ENCODE measurements around the gene CCT6A. TPM values are rescaled to one million over a fixed set of nuclear protein-coding genes. Genes with fewer than 3 reads are reported as not detected.
"Not testable (repeated sequence)": the region's sequence is repeated elsewhere in the genome, so short reads cannot be mapped to it uniquely, and the experiment has no call there.

The CCT6A gene
- total RNA-seq, 6 experiments from 2014 or later: 164 to 197 (median 180) TPM

DNA sequence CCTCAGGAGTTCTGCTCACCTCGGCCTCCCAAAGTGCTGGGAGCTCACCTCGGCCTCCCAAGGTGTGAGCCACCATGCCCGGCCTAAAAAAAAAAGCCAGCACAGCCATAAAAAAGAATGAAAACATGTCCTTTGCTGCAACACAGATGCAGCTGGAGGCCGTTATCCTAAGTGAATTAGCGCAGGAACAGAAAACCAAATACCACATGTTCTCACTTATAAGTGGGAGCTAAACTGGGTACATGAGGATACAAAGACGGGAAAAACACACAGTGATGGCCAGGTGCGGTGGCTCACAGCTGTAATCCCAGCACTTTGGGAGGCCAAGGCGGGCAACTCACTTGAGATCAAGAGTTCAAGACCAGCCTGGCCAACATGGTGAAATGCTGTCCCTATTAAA lies 21.2 kb upstream of the CCT6A start:
- H3K27ac Mint-ChIP-seq: no peak overlapping the region
- H3K4me1 Mint-ChIP-seq (ENCODE audit: low read depth): peaks cover 23% of the 10 kb centered on the region
- H3K4me3 Mint-ChIP-seq: no peak overlapping the region
- no peaks in the 10 kb centered on the region for H3K27me3 Mint-ChIP-seq (ENCODE audit: insufficient read depth)
- no peaks in the 10 kb centered on the region for H3K9me3 Mint-ChIP-seq
- TF ChIP-seq, protein P1, sequence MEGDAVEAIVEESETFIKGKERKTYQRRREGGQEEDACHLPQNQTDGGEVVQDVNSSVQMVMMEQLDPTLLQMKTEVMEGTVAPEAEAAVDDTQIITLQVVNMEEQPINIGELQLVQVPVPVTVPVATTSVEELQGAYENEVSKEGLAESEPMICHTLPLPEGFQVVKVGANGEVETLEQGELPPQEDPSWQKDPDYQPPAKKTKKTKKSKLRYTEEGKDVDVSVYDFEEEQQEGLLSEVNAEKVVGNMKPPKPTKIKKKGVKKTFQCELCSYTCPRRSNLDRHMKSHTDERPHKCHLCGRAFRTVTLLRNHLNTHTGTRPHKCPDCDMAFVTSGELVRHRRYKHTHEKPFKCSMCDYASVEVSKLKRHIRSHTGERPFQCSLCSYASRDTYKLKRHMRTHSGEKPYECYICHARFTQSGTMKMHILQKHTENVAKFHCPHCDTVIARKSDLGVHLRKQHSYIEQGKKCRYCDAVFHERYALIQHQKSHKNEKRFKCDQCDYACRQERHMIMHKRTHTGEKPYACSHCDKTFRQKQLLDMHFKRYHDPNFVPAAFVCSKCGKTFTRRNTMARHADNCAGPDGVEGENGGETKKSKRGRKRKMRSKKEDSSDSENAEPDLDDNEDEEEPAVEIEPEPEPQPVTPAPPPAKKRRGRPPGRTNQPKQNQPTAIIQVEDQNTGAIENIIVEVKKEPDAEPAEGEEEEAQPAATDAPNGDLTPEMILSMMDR (IDR thresholded peaks at IDR 0.05): no peak
- peaks cover 10% of the 10 kb centered on the region; the same call in 1 of the 2 replicates for H3K36me3 Mint-ChIP-seq (ENCODE audit: low read depth)
- no peak for DNase-seq

DNA sequence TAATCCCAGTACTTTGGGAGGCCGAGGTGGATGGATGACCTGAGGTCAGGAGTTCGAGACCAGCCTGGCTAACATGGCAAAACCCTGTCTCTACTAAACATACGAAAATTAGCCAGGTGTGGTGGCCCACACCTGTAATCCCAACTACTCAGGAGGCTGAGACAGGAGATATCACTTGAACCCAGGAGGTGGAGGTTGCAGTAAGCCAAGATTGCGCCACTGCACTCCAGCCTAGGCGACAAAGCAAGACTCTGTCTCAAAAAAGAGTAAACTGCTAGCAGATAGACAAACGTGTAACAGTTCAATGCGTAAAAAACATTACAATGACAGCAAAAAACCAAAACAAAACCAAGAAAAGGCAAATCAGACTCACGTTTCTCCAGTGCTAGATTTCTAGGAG lies 20.0 kb upstream of the CCT6A start:
- not testable (repeated sequence) for H3K9me3 Mint-ChIP-seq; H3K27ac Mint-ChIP-seq; H3K27me3 Mint-ChIP-seq (ENCODE audit: insufficient read depth); H3K4me3 Mint-ChIP-seq; DNase-seq; H3K36me3 Mint-ChIP-seq (ENCODE audit: low read depth)
- peaks cover 23% of the 10 kb centered on the region for H3K4me1 Mint-ChIP-seq (ENCODE audit: low read depth)

DNA sequence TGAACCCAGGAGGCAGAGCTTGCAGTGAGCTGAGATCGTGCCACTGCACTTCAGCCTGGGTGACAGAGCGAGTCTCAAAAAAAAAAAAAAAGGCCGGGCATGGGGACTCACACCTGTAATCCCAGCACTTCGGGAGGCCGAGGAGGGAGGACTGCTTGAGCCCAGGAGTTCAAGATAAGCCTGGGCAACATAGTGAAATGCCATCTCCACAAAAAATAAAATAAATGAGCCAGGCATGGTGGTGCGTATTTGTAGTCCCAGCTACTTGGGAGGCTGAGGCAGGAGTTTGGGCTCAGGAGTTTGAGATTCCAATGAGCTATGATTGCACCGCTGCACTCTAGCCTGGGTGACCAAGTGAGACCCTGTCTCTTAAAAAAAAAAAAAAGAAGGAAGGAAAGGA lies 19.0 kb upstream of the CCT6A start:
- H3K4me1 Mint-ChIP-seq (ENCODE audit: low read depth): peaks cover 23% of the 10 kb centered on the region
- H3K4me3 Mint-ChIP-seq; H3K36me3 Mint-ChIP-seq (ENCODE audit: low read depth); DNase-seq; H3K27me3 Mint-ChIP-seq (ENCODE audit: insufficient read depth); H3K9me3 Mint-ChIP-seq; H3K27ac Mint-ChIP-seq: not testable (repeated sequence)

DNA sequence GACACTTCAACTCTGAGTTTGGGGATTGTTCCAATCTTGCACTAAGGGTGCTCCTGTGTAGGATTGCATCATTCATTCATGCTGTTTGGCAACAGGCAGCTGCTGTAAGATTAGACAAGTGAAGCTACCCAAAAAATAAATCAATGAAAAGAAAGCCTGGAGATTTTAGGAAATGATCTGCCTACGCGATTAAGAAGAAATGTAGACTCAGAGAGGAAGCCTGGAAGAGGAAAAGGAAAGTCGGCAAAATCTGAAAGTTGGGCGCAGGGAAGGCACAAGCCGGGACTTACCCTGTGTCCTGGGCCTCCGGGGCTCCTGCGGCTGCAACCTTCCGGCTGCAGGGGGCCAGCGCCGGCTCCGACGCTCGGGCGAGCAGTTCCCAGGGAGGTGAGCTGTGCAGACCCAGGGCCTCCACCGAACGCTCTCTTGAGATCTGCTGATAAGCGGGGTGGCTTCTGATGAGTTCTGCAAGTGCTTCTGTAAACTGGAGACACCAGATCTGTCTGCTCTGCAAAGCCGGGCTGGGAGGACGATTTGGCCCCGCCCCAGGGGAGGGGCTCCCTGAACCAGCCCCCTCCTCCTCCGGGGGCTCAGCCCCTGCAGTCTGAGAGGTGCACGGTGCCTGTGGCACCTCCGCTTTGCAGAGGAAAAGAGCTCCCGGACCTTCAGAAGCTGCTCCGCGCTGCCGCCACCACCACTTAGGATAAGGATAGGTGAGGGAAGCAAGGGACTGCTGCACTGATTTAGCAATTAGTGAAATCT lies 17.7 kb upstream of the CCT6A start:
- 0 out of 2 replicates have a peak, but pooled peaks cover 10% of the 10 kb centered on the region for H3K36me3 Mint-ChIP-seq (ENCODE audit: low read depth)
- H3K27me3 Mint-ChIP-seq (ENCODE audit: insufficient read depth): no peaks in the 10 kb centered on the region; the same call in 1 of the 2 replicates
- peaks cover 22% of the 10 kb centered on the region for H3K4me1 Mint-ChIP-seq (ENCODE audit: low read depth)
- DNase-seq: peak; percentile 58
- H3K9me3 Mint-ChIP-seq: no peaks in the 10 kb centered on the region
- H3K4me3 Mint-ChIP-seq: peak overlapping the region; percentile 90
- TF ChIP-seq, protein P1 (IDR thresholded peaks at IDR 0.05): peak; percentile 55
- H3K27ac Mint-ChIP-seq: peak overlapping the region; percentile 78

DNA sequence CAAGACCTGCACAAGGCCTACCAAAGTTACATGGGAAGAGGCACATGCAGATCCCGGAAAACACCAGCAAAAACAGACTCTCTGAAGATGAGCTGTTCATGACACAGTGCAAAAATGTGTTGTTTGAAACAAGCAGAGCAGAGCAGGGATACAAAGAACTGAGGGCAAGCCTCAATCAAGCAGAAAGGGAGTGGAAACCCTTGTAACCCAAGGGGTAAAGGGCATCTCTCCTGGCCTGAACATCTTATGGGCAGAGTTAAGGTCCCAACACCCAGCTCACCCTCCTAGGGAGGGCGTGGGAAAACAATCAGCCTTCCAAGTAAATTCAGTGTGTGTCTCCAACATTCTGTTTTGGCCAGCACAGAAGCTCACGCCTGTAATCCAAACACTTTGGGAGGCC lies 10.8 kb upstream of the CCT6A start:
- Mint-ChIP-seq H3K27ac (peak overlapping the region; percentile 62), H3K36me3 (ENCODE audit: low read depth) (peaks cover 12% of the 10 kb centered on the region), H3K4me3 (no peak overlapping the region), H3K27me3 (ENCODE audit: insufficient read depth) (no peaks in the 10 kb centered on the region; the same call in 1 of the 2 replicates), H3K9me3 (no peaks in the 10 kb centered on the region), H3K4me1 (ENCODE audit: low read depth) (no peaks in the 10 kb centered on the region; the same call in none of the 2 replicates)
- TF ChIP-seq, protein P1 (IDR thresholded peaks at IDR 0.05): no peak
- DNase-seq: no peak

DNA sequence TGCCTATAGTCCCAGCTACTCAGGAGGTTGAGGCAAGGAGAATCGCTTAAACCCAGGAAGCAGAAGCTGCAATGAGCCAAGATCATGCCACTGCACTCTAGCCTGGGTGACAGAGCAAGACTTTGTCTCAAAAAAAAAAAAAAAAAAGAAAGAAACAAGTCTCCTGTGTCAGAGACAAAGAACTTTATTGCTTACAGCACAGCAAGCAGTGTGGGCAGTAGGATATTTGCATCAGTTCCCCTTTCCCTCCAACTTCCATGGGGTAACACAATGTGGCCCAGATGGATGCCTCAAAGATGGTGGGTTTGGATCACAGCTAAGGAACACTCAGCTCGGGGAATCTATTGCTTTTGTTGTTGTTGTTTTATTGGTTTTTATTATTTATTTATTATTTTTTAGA lies 5.8 kb upstream of the CCT6A start:
- H3K27me3 Mint-ChIP-seq (ENCODE audit: insufficient read depth); H3K4me3 Mint-ChIP-seq; H3K9me3 Mint-ChIP-seq; H3K27ac Mint-ChIP-seq; DNase-seq: not testable (repeated sequence)
- peaks cover 28% of the 10 kb centered on the region for H3K4me1 Mint-ChIP-seq (ENCODE audit: low read depth)
- peaks cover 12% of the 10 kb centered on the region for H3K36me3 Mint-ChIP-seq (ENCODE audit: low read depth)

DNA sequence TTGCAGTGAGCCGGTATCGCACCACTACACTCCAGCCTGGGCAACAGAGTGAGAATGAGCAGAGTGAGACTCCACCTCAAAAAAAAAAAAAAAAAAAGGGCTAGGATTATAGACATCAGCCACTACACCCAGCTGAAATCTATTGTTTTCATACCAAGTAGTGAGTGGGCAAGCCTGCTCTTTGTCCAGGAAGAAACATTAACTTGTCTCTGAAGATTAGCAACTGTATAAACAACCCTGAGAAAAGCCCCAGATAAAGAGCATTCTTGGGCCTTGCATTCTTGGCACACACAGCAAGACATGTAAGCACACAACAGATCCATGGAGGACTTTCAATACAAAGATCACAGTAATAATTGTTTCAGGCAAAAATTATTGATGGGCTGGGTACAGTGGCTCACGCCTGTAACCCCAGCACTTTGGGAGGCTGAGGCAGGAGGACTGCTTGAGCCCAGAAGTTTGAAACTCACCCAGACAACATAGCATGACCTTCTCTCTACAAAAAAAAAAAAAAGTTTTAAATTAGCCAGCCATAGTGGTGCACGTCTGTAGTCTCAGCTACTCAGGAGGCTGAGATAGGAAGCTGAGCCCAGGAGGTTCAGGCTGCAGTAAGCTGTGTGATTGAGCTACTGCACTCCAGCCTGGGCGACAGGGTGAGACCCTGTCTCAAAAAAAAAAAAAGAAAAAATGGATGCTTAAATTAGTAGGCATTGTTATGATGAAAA lies 4.7 kb upstream of the CCT6A start:
- Mint-ChIP-seq H3K9me3 (no peaks in the 10 kb centered on the region), H3K4me3 (peak overlapping the region; percentile 30), H3K27me3 (ENCODE audit: insufficient read depth) (peaks cover 2% of the 10 kb centered on the region), H3K4me1 (ENCODE audit: low read depth) (peaks cover 28% of the 10 kb centered on the region), H3K27ac (peak overlapping the region; percentile 87), H3K36me3 (ENCODE audit: low read depth) (peaks cover 10% of the 10 kb centered on the region)
- DNase-seq: peak; percentile 91
- TF ChIP-seq, protein P1 (IDR thresholded peaks at IDR 0.05): no peak

DNA sequence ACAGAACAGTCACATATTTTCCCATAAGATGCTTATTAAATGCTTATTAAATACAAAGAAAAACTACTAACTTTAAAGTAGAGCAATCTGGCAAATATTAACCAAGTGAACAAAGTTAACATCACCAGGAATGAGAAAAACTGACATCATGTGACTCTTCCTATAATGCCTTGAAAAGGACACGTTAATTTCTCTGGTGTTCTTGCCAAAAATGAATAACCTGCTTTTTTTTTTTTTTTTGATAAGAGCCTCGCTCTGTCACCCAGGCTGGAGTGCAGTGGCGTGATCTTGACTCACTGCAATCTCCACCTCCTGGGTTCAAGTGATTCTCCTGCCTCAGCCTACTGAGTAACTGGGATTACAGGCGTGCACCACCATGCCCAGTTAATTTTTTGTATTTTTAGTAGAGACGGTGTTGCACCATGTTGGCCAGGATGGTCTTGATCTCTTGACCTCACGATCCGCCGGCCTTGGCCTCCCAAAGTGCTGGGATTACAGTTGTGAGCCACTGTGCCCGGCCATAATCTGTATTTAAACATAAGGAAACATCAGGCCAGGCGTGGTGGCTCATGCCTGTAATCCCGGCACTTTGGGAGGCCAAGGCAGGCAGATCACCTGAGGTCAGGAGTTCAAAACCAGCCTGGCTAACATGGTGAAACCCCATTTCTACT lies 4.0 kb upstream of the CCT6A start:
- not testable (repeated sequence) for DNase-seq; H3K4me3 Mint-ChIP-seq; H3K27me3 Mint-ChIP-seq (ENCODE audit: insufficient read depth); H3K9me3 Mint-ChIP-seq; H3K36me3 Mint-ChIP-seq (ENCODE audit: low read depth)
- Mint-ChIP-seq H3K4me1 (ENCODE audit: low read depth) (peaks cover 28% of the 10 kb centered on the region), H3K27ac (peak overlapping the region; percentile 87)
